Effector memory CD8-positive, alpha-beta T cell (primary cell): Measurements from ENCODE around the gene LONP2.
"Not testable (repeated sequence)": the region's sequence is repeated elsewhere in the genome, so short reads cannot be mapped to it uniquely, and the experiment has no call there.

Source experiments
- ATAC-seq: fragments of 150-1000 bp; cut with Tn5 transposase; replicated peaks from 2 replicates; pipeline ENCODE4 v1.10.0; 2021; ENCODE audit warnings: mild to moderate bottlenecking, moderate library complexity
- DNase-seq, 3 experiments: peaks; one replicate each; pipeline ENCODE4 v3.0.0; 2021
- H3K27ac Mint-ChIP-seq, 2 donors: one replicate each; pipeline ENCODE4 v1.8.0; 2022; ENCODE audit warnings: mild to moderate bottlenecking in 2 of 2, mixed read lengths in 2 of 2, moderate library complexity in 2 of 2
- H3K27me3 Mint-ChIP-seq, 2 donors: one replicate each; pipeline ENCODE4 v1.8.0; 2022; ENCODE audit warnings: mixed read lengths in 2 of 2
- H3K36me3 Mint-ChIP-seq: one replicate; pipeline ENCODE4 v1.8.0; 2022; ENCODE audit warnings: mild to moderate bottlenecking, moderate library complexity, mixed read lengths; ENCODE audit not compliant: insufficient read depth
- H3K4me1 Mint-ChIP-seq, 2 donors: one replicate each; pipeline ENCODE4 v1.8.0; 2022; ENCODE audit warnings: low read depth in 2 of 2, mixed read lengths in 2 of 2
- H3K4me3 Mint-ChIP-seq, 2 donors: one replicate each; pipeline ENCODE4 v1.8.0; 2022; ENCODE audit warnings: mild to moderate bottlenecking in 2 of 2, mixed read lengths in 2 of 2, moderate library complexity in 2 of 2
- H3K9me3 Mint-ChIP-seq, 2 donors: one replicate each; pipeline ENCODE4 v1.8.0; 2022; ENCODE audit warnings: mixed read lengths in 2 of 2

The LONP2 gene

GRCh38 chr16:48342591-48342990, 98.5 kb downstream of the LONP2 start:
- no peaks in the 10 kb centered on the region for H3K27me3 Mint-ChIP-seq
- peaks cover 0 to 15% of the 10 kb centered on the region in 2 donors for H3K4me1 Mint-ChIP-seq
- no peak for DNase-seq
- H3K36me3 Mint-ChIP-seq = peaks cover 17% of the 10 kb centered on the region
- no peak overlapping the region for H3K27ac Mint-ChIP-seq
- no peak for ATAC-seq
- H3K9me3 Mint-ChIP-seq = no peaks in the 10 kb centered on the region
- no peak overlapping the region for H3K4me3 Mint-ChIP-seq

- ATAC-seq (no peak), DNase-seq (no peak)
- no peaks in the 10 kb centered on the region for H3K27me3 Mint-ChIP-seq
- peak overlapping the region in 1 of 2 donors; percentile 65 for H3K27ac Mint-ChIP-seq
- peaks cover 0 to 8% of the 10 kb centered on the region in 2 donors for H3K4me1 Mint-ChIP-seq
- H3K36me3 Mint-ChIP-seq = peaks cover 44% of the 10 kb centered on the region
- no peak overlapping the region for H3K4me3 Mint-ChIP-seq
- H3K9me3 Mint-ChIP-seq = no peaks in the 10 kb centered on the region
These were observed 103.2 kb downstream of the LONP2 start for GRCh38 chr16:48347191-48347865.

- peaks cover 42% of the 10 kb centered on the region for H3K36me3 Mint-ChIP-seq
- no peaks in the 10 kb centered on the region for H3K27me3 Mint-ChIP-seq
- H3K4me1 Mint-ChIP-seq = peaks cover 0 to 6% of the 10 kb centered on the region in 2 donors
- no peak overlapping the region for H3K27ac Mint-ChIP-seq
- H3K4me3 Mint-ChIP-seq = no peak overlapping the region
- no peaks in the 10 kb centered on the region for H3K9me3 Mint-ChIP-seq
- DNase-seq (no peak), ATAC-seq (no peak)
These were observed 103.9 kb downstream of the LONP2 start for GRCh38 chr16:48347980-48348379.

GRCh38 chr16:48350736-48351135, 106.6 kb downstream of the LONP2 start:
- H3K9me3 Mint-ChIP-seq = no peaks in the 10 kb centered on the region
- no peaks in the 10 kb centered on the region for H3K27me3 Mint-ChIP-seq
- peaks cover 4 to 5% of the 10 kb centered on the region in 2 donors for H3K4me1 Mint-ChIP-seq
- H3K4me3 Mint-ChIP-seq = no peak overlapping the region
- DNase-seq = no peak
- H3K27ac Mint-ChIP-seq = peak overlapping the region; percentile 29 to 68
- no peak for ATAC-seq
- H3K36me3 Mint-ChIP-seq = peaks cover 48% of the 10 kb centered on the region

GRCh38 chr16:48352648-48353390, 108.7 kb downstream of the LONP2 start:
- Mint-ChIP-seq H3K4me3 (no peak overlapping the region), H3K27me3 (no peaks in the 10 kb centered on the region), H3K27ac (peak overlapping the region; percentile 72 to 73), H3K9me3 (no peaks in the 10 kb centered on the region), H3K4me1 (peaks cover 0 to 4% of the 10 kb centered on the region in 2 donors), H3K36me3 (peaks cover 42% of the 10 kb centered on the region)
- DNase-seq (no peak), ATAC-seq (no peak)

GRCh38 chr16:48353565-48354163, 109.6 kb downstream of the LONP2 start:
- peaks cover 37% of the 10 kb centered on the region for H3K36me3 Mint-ChIP-seq
- ATAC-seq = peak; percentile 99
- H3K27me3 Mint-ChIP-seq = no peaks in the 10 kb centered on the region
- H3K4me1 Mint-ChIP-seq = peaks cover 0 to 4% of the 10 kb centered on the region in 2 donors
- peak overlapping the region; percentile 72 to 73 for H3K27ac Mint-ChIP-seq
- peak; percentile 62 to 64 (median 64) for DNase-seq
- no peaks in the 10 kb centered on the region for H3K9me3 Mint-ChIP-seq
- H3K4me3 Mint-ChIP-seq = no peak overlapping the region

- Mint-ChIP-seq H3K36me3 (peaks cover 30% of the 10 kb centered on the region), H3K27ac (peak overlapping the region in 1 of 2 donors; percentile 22)
- not testable (repeated sequence) for H3K9me3 Mint-ChIP-seq, ATAC-seq, H3K27me3 Mint-ChIP-seq, H3K4me3 Mint-ChIP-seq, DNase-seq, H3K4me1 Mint-ChIP-seq
These were observed 110.3 kb downstream of the LONP2 start for GRCh38 chr16:48354385-48354784.

- Mint-ChIP-seq H3K9me3 (no peaks in the 10 kb centered on the region), H3K4me3 (no peak overlapping the region), H3K27me3 (no peaks in the 10 kb centered on the region), H3K36me3 (peaks cover 22% of the 10 kb centered on the region), H3K27ac (peak overlapping the region in 1 of 2 donors; percentile 22), H3K4me1 (peaks cover 0 to 4% of the 10 kb centered on the region in 2 donors)
- no peak for DNase-seq
- ATAC-seq = no peak
These were observed 111.1 kb downstream of the LONP2 start for GRCh38 chr16:48354877-48355855.

GRCh38 chr16:48356633-48357376, 112.7 kb downstream of the LONP2 start:
- peaks cover 11% of the 10 kb centered on the region for H3K36me3 Mint-ChIP-seq
- no peak for ATAC-seq
- H3K27ac Mint-ChIP-seq = no peak overlapping the region
- H3K9me3 Mint-ChIP-seq = no peaks in the 10 kb centered on the region
- no peaks in the 10 kb centered on the region for H3K27me3 Mint-ChIP-seq
- peaks cover 0 to 4% of the 10 kb centered on the region in 2 donors for H3K4me1 Mint-ChIP-seq
- no peak overlapping the region for H3K4me3 Mint-ChIP-seq
- DNase-seq = no peak

- no peak overlapping the region for H3K4me3 Mint-ChIP-seq
- peak overlapping the region in 1 of 2 donors; percentile 42 for H3K27ac Mint-ChIP-seq
These were observed 114.3 kb downstream of the LONP2 start for GRCh38 chr16:48358419-48358818.

GRCh38 chr16:48359983-48360382, 115.9 kb downstream of the LONP2 start:
- H3K27ac Mint-ChIP-seq = no peak overlapping the region
- DNase-seq (no peak), ATAC-seq (no peak)
- no peaks in the 10 kb centered on the region for H3K27me3 Mint-ChIP-seq
- H3K9me3 Mint-ChIP-seq = no peaks in the 10 kb centered on the region
- H3K36me3 Mint-ChIP-seq = no peaks in the 10 kb centered on the region
- peaks cover 1 to 4% of the 10 kb centered on the region in 2 donors for H3K4me1 Mint-ChIP-seq
- H3K4me3 Mint-ChIP-seq = no peak overlapping the region

More at GRCh38 chr16:48358419-48358818, 114.3 kb downstream of the LONP2 start:
- DNase-seq = no peak
- no peaks in the 10 kb centered on the region for H3K27me3 Mint-ChIP-seq
- no peaks in the 10 kb centered on the region for H3K9me3 Mint-ChIP-seq
- peaks cover 6% of the 10 kb centered on the region for H3K36me3 Mint-ChIP-seq
- no peak for ATAC-seq
- peaks cover 3 to 5% of the 10 kb centered on the region in 2 donors for H3K4me1 Mint-ChIP-seq

GRCh38 chr16:48361012-48361411, 116.9 kb downstream of the LONP2 start:
- Mint-ChIP-seq H3K27me3 (no peaks in the 10 kb centered on the region), H3K27ac (no peak overlapping the region), H3K9me3 (no peaks in the 10 kb centered on the region), H3K4me1 (peaks cover 4 to 8% of the 10 kb centered on the region in 2 donors), H3K4me3 (no peak overlapping the region), H3K36me3 (peaks cover under 1% of the 10 kb centered on the region)
- ATAC-seq (no peak), DNase-seq (no peak)
